Measurements from ENCODE around the gene TMEM176B. TPM values are rescaled to one million over a fixed set of nuclear protein-coding genes. Genes with fewer than 3 reads are reported as not detected.

The TMEM176B gene
- polyA plus RNA-seq, 3 donors, result 30.6 to 1,279 (median 415) TPM

- intact Hi-C loops (cut with micrococcal nuclease), result no loop called here
- peak overlapping the region; percentile 84 for H3K4me2 ChIP-seq (replicated peaks; ENCODE audit: extremely low read depth, low read length, poor library complexity, severe bottlenecking)
- H3K9me3 ChIP-seq (replicated peaks in 1 of 2; ENCODE audit: control insufficient read depth in 1 of 2, insufficient read depth in 1 of 2, low read length in 2 of 2), result peaks cover 7 to 12% of the 10 kb centered on the region in 2 donors
- peaks cover 2 to 36% of the 10 kb centered on the region in 2 donors for H3K27me3 ChIP-seq (ENCODE audit: control insufficient read depth in 2 of 2, insufficient read depth in 2 of 2, low read length in 2 of 2)
- H2AFZ ChIP-seq (ENCODE audit: insufficient read depth, low read depth, low read length, poor library complexity, severe bottlenecking), result no peak overlapping the region
- peaks cover 35% of the 10 kb centered on the region for H3K79me2 ChIP-seq (ENCODE audit: insufficient read depth, low read length)
- H4K20me1 ChIP-seq (ENCODE audit: insufficient read depth, low read length), result peaks cover 14% of the 10 kb centered on the region
- Mint-ChIP-seq H3K4me1 (peaks cover 40% of the 10 kb centered on the region), H3K4me3 (peak overlapping the region; percentile 83 to 93), H3K9me3 (peaks cover 11 to 24% (median 19%) of the 10 kb centered on the region in 7 donors), H3K27me3 (ENCODE audit: low read depth in 3 of 3) (peaks cover 0 to 44% (median 30%) of the 10 kb centered on the region in 3 donors), H3K27ac (peak overlapping the region in 2 of 7 donors; percentile 18 to 69), H3K36me3 (peaks cover 53 to 67% of the 10 kb centered on the region in 2 donors)
- peak overlapping the region; percentile 71 for H3K9ac ChIP-seq (ENCODE audit: insufficient read depth, low read length, poor library complexity, severe bottlenecking)
- H3K36me3 ChIP-seq (replicated peaks in 1 of 2; ENCODE audit: control insufficient read depth in 1 of 2, insufficient read depth in 2 of 2, low read length in 2 of 2), result peaks cover 0 to 41% of the 10 kb centered on the region in 2 donors
- H3K27ac ChIP-seq (ENCODE audit: low read depth in 1 of 2, low read length in 2 of 2), result no peak overlapping the region
- 90% methylated on average over 9 of the region's 12 CpGs for WGBS (ENCODE audit: insufficient coverage)
- H3K4me1 ChIP-seq (ENCODE audit: control insufficient read depth in 1 of 2, insufficient read depth in 2 of 2, low read length in 2 of 2), result peaks cover 23 to 59% of the 10 kb centered on the region in 2 donors
- peak overlapping the region in 2 of 3 experiments; percentile 88 to 91 for H3K4me3 ChIP-seq (replicated peaks in 1 of 3; ENCODE audit: low read depth in 2 of 3, low read length in 3 of 3)
- no peak for DNase-seq
- TF ChIP-seq CTCF (IDR thresholded peaks at IDR 0.05), result no peak
Observed at GRCh38 chr7:150801946-150802771, 2.0 kb upstream of the TMEM176B start.

GRCh38 chr7:150801242-150801945 is 1.2 kb upstream of the TMEM176B start:
- Histone ChIP-seq H3K4me3 (replicated peaks in 1 of 3; ENCODE audit: low read depth in 2 of 3, low read length in 3 of 3) (peak overlapping the region; percentile 50 to 91 (median 88)), H3K4me2 (replicated peaks; ENCODE audit: extremely low read depth, low read length, poor library complexity, severe bottlenecking) (peak overlapping the region; percentile 84), H2AFZ (ENCODE audit: insufficient read depth, low read depth, low read length, poor library complexity, severe bottlenecking) (peak overlapping the region; percentile 73), H3K9ac (ENCODE audit: insufficient read depth, low read length, poor library complexity, severe bottlenecking) (peak overlapping the region; percentile 71), H3K27me3 (ENCODE audit: control insufficient read depth in 2 of 2, insufficient read depth in 2 of 2, low read length in 2 of 2) (peaks cover 2 to 37% of the 10 kb centered on the region in 2 donors), H4K20me1 (ENCODE audit: insufficient read depth, low read length) (peaks cover 19% of the 10 kb centered on the region), H3K27ac (ENCODE audit: low read depth in 1 of 2, low read length in 2 of 2) (peak overlapping the region in 1 of 2 donors; percentile 63), H3K36me3 (replicated peaks in 1 of 2; ENCODE audit: control insufficient read depth in 1 of 2, insufficient read depth in 2 of 2, low read length in 2 of 2) (peaks cover 0 to 42% of the 10 kb centered on the region in 2 donors), H3K9me3 (replicated peaks in 1 of 2; ENCODE audit: control insufficient read depth in 1 of 2, insufficient read depth in 1 of 2, low read length in 2 of 2) (peaks cover 4 to 10% of the 10 kb centered on the region in 2 donors), H3K79me2 (ENCODE audit: insufficient read depth, low read length) (peaks cover 35% of the 10 kb centered on the region), H3K4me1 (ENCODE audit: control insufficient read depth in 1 of 2, insufficient read depth in 2 of 2, low read length in 2 of 2) (peaks cover 23 to 63% of the 10 kb centered on the region in 2 donors)
- intact Hi-C loops (cut with micrococcal nuclease), result no loop called here
- H3K9me3 Mint-ChIP-seq, result peaks cover 11 to 19% (median 16%) of the 10 kb centered on the region in 7 donors
- H3K4me3 Mint-ChIP-seq, result peak overlapping the region; percentile 83 to 93
- H3K27me3 Mint-ChIP-seq (ENCODE audit: low read depth in 3 of 3), result peaks cover 0 to 46% (median 31%) of the 10 kb centered on the region in 3 donors
- TF ChIP-seq CTCF (IDR thresholded peaks at IDR 0.05), result no peak
- H3K4me1 Mint-ChIP-seq, result peaks cover 43% of the 10 kb centered on the region
- H3K27ac Mint-ChIP-seq, result peak overlapping the region in 3 of 7 donors; percentile 21 to 84 (median 66)
- no peak for DNase-seq
- 33% methylated on average over 18 of the region's 26 CpGs for WGBS (ENCODE audit: insufficient coverage)
- H3K36me3 Mint-ChIP-seq, result peaks cover 55 to 67% of the 10 kb centered on the region in 2 donors

Data from CD14-positive monocyte (primary cell).